AG20443 (cell line): ENCODE results near the gene TOE1.
"Not testable (repeated sequence)": the region's sequence is repeated elsewhere in the genome, so short reads cannot be mapped to it uniquely, and the experiment has no call there.

ENCODE experiments used
- DNase-seq: peaks from one replicate; pipeline ENCODE4 v3.0.0; 2012; ENCODE audit warnings: low spot score, mixed read lengths

TOE1 gene

DNA sequence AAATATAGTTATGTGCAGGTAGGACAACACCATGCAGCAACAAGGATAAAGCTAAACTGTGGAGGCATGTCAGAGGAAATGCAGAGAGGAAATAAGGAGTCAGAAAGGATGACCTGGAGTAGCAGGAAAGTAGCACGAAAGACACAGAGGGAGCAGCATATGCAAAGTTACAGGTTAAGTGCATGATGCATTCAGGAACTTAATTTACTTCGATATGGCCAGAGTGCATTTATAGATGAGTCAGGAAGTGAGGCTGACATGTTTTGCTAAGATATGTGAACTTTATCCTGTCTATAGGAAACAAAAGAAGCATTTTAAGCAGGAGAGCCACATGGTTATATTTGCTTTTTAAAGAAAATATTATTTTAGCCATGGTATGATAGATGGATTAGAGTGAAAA lies 15.7 kb downstream of the TOE1 start:
- DNase-seq = no peak

DNA sequence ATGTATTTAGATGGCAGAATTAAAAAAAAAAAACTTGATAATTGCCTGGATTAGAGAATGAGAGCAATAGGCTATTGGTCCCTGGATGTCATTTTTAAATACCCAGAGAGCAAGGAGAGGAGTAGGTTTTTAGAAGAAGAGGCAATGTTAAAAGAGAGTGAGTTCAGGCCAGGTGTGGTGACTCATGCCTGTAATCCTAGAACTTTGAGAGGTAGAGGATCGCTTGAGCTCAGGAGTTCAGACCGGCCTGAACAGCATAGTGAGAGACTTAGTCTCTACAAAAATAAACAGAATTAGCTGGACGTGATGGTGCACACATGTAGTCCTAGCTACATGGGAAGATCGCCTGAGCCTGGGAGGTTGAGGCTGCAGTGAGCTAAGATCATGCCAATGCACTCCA lies 16.2 kb downstream of the TOE1 start:
- no peak for DNase-seq

DNA sequence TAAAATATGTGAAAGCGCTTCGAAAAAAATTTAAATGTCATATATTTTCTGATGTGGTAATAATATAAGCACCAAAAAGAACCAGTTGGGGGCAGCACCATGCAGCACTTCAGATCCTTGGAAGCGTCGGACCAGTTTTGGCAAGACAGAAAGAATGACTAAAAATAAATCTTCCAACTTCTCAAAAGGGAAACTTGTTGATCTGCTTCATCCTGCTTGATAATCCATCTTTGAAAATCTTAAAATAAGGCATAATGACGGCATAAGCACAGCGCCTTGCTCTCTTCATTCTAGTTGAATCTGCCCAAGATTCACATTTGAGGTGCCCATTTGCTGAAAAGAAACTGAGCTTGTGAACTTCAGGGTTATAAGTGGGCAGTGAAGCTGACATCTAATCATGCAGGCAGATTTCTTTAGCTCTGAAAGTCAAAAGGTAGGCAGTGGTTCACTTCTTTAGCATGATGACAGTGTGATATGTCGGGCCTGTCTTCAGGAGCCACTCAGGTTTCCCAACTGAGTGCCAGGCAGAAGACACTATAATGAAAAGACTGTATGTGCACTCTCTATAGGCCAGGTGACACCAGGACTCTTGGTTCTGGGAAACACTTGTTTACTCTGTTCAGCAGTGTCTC lies 20.0 kb downstream of the TOE1 start:
- DNase-seq = peak; percentile 66

DNA sequence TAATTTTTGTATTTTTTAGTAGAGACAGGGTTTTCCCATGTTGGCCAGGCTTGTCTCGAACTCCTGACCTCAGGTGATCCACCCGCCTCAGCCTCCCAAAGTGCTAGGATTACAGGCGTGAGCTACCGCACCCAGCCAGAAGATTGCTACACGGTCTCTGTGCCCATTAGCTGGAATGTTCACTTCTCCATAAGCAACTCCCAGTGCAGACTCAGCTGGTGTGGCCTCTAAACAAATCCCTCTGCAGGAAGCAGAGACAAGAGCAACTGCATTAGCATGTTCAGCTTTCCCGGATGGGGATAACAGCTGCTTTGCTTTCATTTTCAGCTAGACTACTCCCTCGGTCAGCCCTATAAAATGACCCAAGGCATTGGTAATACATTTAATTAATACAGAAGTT lies 21.0 kb downstream of the TOE1 start:
- DNase-seq = peak; percentile 80

DNA sequence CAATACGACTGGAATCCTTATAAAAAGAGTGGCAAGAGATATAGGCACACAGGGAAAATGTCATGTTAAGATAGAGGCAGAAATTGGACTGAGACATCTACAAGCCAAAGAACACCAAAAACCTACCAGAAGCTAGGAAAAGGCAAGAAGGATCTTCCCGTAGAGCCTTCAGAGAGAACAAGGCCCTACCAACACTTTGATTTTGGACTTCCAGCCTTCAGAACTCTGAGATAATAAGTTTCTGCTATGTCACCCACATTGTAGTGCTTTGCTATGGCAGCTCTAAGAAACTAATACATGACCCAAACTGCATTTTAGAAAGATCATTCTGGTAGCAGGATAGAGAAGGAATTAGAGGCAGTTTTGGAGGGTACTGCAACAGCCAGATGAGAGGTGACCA lies 24.3 kb downstream of the TOE1 start:
- no peak for DNase-seq

DNA sequence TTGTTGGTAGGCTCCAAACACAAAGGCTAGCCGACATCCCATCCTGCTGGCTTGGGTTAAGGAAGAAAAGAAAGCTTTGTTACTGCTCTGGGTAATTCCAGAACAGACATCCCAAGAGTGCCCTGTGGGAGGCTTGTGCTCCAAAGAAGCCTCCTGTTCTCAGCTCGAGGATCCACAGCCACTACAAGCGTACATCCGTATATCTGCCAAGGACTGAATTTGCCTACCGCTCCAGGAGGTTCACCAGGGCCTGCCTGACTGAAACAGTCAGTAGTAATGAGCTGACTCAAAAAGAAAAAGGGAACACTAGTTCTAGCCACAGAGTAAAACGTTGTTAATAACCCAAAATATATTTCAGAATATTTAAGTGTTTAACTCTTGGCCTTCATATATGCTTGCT lies 25.1 kb downstream of the TOE1 start:
- no peak for DNase-seq

DNA sequence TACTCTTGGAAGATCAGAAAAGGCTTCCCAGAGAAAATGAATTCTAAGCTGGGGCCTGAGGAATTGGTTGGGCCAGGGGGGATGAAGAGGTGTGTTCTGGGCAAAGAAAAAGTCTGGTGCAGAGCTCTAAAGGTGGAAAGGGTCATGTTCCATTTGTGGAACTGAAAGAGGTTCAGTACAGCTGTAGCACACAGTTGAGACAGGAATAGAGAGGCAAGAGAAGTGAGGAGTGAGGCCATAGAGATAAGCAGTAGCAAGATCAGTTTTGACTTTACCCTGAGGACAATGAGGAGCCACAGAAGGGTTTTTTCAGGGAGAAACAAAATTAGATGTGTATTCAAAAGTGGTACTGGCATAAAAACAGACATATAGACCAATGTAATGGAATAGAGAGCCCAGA lies 30.6 kb downstream of the TOE1 start:
- DNase-seq = no peak

DNA sequence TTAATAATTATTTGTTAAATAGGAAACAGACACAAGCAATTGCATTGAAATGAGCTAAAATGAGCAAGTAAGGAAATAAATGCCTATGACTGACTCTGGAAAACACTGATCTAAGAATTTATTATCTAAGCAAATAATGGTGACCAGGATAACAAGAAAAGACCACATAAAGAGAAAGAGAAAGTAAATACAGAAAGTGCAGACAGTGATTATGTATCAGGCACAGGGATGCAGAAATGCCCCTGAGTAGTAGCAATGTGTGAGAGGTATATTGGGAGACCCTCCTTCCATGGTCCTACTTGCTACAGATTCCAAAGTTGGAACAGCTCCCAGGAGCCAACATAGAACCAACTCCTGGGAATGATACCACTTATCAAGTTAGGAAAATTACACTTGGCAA lies 33.6 kb downstream of the TOE1 start:
- no peak for DNase-seq

DNA sequence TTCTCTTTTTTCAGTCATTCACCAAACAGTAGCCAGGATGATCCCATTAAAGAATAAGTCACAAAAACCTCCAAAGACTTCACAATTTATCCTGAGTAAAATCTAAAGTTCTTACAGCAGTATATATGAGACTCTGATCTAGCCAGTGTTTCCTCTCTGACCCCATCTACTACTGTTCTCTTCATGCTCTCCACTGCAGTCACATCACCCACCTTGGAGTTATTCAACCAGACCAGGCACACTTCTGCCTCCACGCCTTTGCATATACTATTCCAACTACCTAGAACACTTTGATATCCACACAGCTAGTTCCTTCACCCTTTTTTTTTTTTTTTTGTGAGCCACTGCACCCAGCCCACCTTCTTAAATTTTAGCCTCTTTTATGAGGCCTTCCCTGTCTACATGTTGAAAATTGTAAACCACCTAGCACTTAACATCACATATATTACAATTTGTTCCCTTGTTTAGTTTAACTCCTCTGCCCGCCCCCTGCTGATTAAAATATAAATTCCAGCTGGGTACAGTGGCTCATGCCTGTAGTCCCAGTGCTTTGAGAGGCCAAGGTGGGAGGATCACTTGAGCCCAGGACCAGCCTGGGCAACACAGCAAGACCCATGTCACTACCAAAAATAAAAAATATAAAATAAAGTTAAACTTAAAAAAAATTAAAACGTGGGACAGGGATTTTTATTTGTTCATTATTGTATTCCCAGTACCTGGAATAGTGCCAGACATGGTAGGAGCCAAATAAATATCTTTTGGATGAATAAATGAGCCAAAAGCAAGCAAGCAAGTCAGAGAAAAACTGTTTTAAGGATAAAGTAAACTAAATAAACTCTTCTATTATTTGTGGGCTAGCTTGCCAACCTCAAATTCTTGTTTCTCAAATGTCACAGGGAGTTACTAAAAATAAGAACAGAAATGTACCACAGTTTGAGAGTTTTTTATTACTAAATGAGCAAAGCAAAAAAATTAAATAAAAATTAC lies 35.4 kb downstream of the TOE1 start:
- DNase-seq = peak; percentile 11

DNA sequence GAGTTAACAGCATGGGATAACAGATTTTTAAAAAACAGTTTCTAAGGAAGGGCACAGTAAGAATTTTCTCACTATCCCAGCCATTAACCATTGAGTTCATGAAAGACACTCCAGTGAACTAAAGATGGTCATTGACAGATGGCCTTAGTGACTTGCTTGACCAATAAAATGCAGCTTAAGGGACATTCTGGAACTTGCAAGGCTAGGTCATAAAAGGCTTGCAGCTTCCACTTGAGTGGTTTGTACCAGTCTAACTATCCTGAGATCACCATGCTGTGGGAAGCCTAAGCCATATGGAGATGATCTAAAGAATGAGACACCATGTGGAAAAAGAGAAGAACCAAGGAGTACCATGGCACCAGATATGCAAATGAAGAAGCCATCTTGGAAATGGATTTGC lies 38.2 kb downstream of the TOE1 start:
- DNase-seq = no peak

DNA sequence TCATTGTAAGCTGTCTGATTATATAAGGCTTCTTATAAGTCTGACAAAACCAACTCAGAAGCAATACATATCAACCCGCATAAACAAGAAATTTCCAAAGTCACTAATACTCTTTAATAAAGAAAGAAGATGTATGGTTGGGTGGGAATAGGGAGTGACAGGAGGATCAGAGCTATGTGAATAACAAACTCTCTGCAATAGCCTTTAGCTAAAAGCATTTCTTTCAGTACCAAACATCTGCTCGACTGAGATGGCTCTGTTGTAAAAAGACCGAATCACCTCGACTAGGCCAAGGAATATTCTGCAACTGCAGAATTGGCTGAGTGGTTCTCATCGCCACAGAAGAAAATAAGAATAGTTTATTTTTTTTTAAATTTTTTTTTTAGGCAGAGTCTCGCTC lies 39.6 kb downstream of the TOE1 start:
- no peak for DNase-seq

DNA sequence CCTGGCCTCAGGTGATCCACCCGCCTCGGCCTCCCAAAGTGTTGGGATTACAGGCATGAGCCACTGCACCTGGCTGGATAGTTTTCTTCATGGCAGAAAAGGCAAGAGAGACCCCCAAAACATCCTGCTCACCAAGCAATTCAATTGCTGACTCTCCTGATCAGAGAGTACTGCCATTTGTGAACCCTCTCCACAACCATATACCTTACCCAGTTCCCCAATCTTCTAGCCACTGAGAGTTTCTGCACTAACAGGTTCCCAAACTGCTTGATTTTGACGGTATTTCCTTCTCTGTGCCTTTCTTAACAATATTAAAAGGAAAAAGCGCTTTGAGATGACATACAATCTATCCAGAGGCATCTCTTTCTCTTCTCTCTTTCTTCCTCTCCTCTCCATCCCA lies 40.2 kb downstream of the TOE1 start:
- no peak for DNase-seq

DNA sequence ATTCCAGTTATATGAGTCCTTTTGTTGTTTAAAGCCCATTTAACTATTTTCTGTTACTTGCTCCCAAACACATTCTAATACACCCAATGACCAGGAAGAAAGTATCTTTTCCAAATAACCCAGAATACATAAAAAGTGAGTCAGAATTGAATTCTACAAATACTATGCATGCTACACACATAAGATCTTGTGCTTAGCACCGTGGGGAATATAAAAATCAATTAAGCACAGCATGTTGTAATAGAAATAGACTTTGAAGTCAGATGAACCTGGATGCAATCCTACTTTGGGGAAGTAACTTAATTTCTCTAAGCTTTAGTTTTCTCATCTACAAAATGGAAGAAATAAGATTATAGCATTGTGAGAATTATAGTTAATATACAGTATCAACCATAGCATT lies 40.8 kb downstream of the TOE1 start:
- DNase-seq = no peak

DNA sequence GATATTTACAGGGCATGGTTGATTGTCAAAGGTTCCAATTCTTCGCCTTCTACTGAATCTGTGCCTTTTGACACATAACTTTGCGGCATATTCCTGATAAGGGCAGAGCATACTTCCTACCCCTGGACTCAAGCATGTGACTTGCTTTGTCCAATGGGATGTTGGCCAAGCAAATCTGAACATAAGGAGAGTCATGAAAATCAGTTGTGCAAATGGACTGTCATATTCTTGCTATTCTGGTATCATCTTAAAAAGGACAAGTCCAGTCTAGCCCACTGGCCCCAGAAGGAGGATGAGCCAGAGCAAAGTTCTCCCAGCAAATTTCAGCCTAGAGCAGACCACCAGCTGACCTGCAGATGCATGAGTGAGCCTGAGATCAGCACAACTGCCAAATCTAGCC lies 41.3 kb downstream of the TOE1 start:
- no peak for DNase-seq

DNA sequence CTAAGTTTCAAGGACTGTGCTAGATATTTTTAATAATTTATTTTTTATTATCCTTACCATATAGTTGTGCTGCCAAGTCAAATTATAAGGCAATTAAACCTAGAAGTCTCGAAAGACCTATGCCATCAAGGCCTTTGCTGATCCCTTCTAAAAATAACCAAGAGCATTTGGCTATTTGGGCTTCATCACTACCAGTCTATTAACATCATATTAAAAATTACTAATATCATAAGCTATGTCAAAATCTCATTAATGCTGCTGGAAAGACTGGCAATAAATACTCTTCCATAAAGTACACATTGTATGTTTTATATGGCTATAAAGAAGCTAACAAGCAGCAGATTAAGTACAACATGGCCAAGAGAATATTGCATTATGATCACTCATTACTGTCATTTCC lies 43.2 kb downstream of the TOE1 start:
- no peak for DNase-seq

DNA sequence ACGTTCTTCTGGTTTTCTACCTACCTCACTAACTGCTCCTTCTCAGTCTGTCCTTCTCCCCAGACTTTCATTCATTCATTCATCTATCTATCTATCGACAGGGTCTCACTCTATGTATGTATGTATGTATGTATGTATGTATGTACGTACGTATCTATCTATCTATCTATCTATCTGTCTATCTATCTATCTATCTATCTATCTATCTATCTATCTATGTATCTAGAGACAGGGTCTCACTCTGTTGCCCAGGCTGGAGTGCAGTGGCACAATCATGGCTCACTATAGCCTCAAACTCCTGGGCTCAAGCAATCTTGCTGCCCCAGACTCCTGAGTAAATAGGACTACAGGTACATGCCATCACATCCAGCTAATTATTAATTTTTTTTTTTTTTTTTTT lies 44.2 kb downstream of the TOE1 start:
- DNase-seq = not testable (repeated sequence)

DNA sequence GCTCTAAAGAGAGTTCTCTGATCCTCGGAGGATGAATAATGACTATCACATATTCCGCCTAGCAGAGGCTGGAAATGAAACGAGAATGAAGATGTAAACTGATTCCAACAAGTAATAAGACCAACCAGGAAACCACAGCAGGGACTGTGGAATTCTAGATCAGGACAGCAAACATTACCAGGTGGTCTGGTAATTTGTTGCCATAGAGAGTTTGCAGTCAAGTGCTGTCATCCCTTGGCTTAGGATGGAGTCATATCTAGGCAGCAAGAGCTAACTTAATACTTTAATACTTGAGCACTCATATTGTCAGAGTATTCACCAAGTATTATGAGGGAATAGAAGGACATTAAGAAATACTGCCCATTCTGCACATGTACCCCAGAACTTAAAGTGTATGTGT lies 45.3 kb downstream of the TOE1 start:
- DNase-seq = no peak

DNA sequence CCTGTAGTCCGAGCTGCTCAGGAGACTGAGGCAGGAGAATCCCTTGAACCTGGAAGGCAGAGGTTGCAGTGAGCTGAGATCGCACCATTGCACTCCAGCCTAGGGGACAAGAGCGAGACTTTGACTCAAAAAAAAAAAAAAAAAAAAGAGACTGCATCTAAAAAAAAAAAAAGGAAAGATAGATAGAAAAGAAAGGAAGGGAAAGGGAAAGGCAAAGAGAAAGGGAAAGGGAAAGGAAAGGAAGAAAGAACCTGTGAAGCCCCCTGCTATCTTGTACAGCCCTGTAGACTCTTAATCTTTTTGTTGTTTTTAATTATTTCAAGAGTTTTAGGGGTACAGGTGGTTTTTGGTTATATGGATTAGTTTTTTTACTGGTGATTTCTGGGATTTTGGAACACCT lies 46.2 kb downstream of the TOE1 start:
- DNase-seq = no peak
